ENCODE results near the gene RALGPS1. TPM values are rescaled to one million over a fixed set of nuclear protein-coding genes. Genes with fewer than 3 reads are reported as not detected.
A peak's percentile ranks its signal among the peaks of the same experiment; 100 is the strongest.

Gene RALGPS1
- total and polyA plus RNA-seq, 8 donors = 5.8 to 12.7 (median 9.3) TPM

DNA sequence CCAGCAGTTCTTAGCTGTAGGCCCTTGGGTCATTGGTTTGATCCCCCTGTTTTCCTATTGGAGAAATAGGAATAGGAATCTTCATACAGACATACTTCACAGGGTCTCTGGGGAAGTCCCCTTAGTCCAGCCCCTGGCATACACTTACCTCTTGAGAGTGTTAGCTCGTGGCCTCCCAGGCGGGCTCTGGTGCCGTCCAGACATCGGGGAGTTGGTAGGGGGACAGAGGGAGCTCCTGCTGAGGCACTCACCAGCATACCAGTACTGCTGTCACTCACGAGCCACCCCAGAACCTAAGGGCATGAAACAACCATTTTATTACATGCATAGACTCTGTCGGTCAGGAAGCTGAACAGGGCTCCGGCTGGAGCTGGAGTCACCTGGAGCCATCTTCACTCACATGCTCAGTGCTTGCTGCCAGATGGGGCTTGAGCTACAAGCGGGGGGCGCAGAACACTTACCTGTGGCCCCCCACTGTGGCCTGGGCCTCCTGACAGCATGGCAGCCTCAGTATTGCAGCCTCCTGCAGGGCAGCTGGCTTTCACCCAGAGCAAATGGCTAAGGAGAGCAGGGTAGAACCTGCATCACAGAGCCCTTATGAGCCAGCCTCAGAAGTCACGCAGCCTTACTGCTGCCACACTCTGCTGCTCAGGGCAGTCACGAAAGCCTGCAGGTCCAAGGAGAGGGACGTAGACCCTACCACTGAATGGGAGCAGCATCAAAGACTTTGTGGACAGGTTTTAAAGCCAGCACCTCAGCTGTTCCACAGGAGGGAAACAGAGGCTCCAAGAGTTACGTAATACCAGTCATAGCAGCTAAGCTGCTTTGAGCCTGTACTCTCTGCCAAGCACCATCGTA is 266.1 kb downstream of the RALGPS1 start:
- Histone ChIP-seq H3K4me1 (no peaks in the 10 kb centered on the region), H3K36me3 (no peaks in the 10 kb centered on the region), H3K9me3 (no peaks in the 10 kb centered on the region), H3K4me3 (no peak overlapping the region), H3K27me3 (no peaks in the 10 kb centered on the region), H3K27ac (no peak overlapping the region)
- WGBS, 2 donors = 94 to 95% methylated on average over 14 of the region's 14 CpGs
- TF ChIP-seq, protein P1, sequence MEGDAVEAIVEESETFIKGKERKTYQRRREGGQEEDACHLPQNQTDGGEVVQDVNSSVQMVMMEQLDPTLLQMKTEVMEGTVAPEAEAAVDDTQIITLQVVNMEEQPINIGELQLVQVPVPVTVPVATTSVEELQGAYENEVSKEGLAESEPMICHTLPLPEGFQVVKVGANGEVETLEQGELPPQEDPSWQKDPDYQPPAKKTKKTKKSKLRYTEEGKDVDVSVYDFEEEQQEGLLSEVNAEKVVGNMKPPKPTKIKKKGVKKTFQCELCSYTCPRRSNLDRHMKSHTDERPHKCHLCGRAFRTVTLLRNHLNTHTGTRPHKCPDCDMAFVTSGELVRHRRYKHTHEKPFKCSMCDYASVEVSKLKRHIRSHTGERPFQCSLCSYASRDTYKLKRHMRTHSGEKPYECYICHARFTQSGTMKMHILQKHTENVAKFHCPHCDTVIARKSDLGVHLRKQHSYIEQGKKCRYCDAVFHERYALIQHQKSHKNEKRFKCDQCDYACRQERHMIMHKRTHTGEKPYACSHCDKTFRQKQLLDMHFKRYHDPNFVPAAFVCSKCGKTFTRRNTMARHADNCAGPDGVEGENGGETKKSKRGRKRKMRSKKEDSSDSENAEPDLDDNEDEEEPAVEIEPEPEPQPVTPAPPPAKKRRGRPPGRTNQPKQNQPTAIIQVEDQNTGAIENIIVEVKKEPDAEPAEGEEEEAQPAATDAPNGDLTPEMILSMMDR (IDR thresholded peaks at IDR 0.05) = no peak
- ATAC-seq (no peak), FAIRE-seq (no peak), DNase-seq (peak in 2 of 6 donors; percentile 41 to 46)
- intact Hi-C loops (cut with DNase I) = no loop called here

DNA sequence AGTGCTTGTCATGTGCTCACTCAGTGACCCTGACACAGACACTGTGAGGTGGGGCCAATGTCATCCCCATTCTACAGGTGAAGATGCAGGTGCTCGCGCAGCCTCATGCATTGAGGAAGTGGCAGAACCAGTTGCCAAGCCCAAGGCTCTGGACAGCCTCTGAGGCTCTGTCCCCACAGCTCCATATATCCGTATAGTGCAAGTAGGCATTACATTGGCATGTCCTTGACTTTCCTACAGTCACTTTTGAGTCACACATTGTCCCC is 266.7 kb downstream of the RALGPS1 start:
- no peak for DNase-seq
- Histone ChIP-seq H3K27ac (no peak overlapping the region), H3K36me3 (no peaks in the 10 kb centered on the region), H3K9me3 (no peaks in the 10 kb centered on the region), H3K4me1 (no peaks in the 10 kb centered on the region), H3K27me3 (no peaks in the 10 kb centered on the region), H3K4me3 (no peak overlapping the region)
- no peak for FAIRE-seq
- intact Hi-C loops (cut with DNase I) = no loop called here
- 94 to 96% methylated on average over 3 of the region's 3 CpGs for WGBS, 2 donors
- TF ChIP-seq, protein P1 (IDR thresholded peaks at IDR 0.05) = no peak
- ATAC-seq = no peak

DNA sequence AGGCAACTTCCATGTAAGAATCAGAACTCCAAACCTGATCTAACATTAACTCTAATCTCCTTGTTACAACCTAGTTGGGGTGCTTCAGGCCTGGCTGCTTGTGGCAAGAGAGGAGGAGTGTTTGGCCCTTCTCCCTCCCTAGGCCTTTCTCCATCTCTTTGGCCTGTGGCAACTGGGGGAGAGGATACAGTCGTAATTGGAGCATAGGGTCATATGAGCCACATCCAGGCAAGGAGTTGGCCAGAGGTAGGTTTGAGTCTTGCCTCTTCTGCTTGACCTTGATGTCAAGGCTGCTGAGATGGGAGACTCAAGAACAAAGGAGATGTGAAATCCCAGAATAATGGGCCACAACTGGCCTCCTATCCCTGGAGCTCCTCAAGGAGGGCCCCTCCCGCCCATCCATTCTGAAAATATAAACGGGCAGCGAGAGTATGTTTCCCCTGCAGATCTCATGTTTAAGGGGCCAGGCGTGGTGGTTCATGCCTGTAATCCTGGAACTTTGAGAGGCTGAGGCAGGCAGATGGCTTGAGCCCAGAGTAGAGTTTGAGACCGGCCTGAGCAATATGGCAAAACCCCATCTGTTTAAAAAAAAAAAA is 267.1 kb downstream of the RALGPS1 start:
- no peaks in the 10 kb centered on the region for H3K9me3 ChIP-seq
- DNase-seq = peak in 1 of 6 donors; percentile 12
- H3K36me3 ChIP-seq = no peaks in the 10 kb centered on the region
- no peak overlapping the region for H3K4me3 ChIP-seq
- no peak for ATAC-seq
- no peak for FAIRE-seq
- H3K27ac ChIP-seq = no peak overlapping the region
- no peaks in the 10 kb centered on the region for H3K4me1 ChIP-seq
- TF ChIP-seq, protein P1 (IDR thresholded peaks at IDR 0.05) = no peak
- no peaks in the 10 kb centered on the region for H3K27me3 ChIP-seq
- intact Hi-C loops (cut with DNase I) = no loop called here
- 93 to 98% methylated on average over 6 of the region's 6 CpGs for WGBS, 2 donors

DNA sequence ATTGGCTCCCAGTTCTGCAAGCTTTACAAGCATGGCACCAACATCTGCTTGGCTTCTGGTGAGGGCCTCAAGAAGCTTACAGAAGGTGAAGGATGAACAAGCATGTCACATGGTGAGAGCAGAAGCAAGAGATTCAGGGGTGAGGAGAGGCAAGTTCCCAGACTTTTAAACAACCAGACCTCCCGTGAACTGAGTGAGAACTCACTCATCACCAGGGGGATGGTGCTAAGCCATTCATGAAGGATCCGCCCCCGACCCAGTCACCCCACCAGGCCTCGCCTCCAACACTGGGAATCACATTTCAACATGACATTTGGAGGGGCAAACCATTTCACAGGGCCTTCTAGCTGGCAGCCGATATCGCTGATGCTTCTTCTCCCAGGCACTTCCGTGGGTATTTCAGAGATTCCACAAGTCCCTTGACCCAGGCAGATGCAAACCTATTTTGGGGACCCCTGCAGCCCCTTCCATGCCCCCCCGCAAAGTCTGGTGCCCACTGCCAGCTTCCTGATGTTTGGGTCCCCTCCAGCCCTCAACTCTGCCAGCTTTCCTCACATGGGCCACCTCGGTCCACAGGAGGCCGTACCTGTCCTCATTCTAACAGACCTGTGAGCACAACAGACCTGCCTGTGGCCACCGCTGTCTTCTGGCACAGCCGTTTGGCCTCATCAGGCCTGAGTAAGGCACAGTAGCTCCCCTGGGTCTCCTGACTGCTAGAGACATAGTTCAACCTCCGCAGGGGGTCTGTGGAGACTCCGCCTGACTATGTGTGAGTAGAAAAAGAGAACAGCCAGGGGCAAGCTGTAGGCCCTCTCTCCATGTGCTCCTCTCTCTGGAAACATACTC is 268.5 kb downstream of the RALGPS1 start:
- DNase-seq = peak in 2 of 6 donors; percentile 21 to 34

More for the DNA sequence above, 268.5 kb downstream of the RALGPS1 start:
- no peak for FAIRE-seq
- Histone ChIP-seq H3K36me3 (no peaks in the 10 kb centered on the region), H3K27ac (no peak overlapping the region), H3K4me3 (no peak overlapping the region), H3K4me1 (no peaks in the 10 kb centered on the region), H3K9me3 (no peaks in the 10 kb centered on the region), H3K27me3 (no peaks in the 10 kb centered on the region)
- no peak for ATAC-seq
- intact Hi-C loops (cut with DNase I) = no loop called here
- WGBS, 2 donors = 94 to 95% methylated on average over 14 of the region's 14 CpGs
- TF ChIP-seq, protein P1 (IDR thresholded peaks at IDR 0.05) = no peak
